Measurements from ENCODE around the gene ZCRB1.
A peak's percentile ranks its signal among the peaks of the same experiment; 100 is the strongest.

The ZCRB1 gene

GRCh38 chr12:42364692-42365091 is 38.8 kb upstream of the ZCRB1 start:
- no peak overlapping the region for H3K56ac ChIP-seq (ENCODE audit: low read length)
- H3K36me3 ChIP-seq (ENCODE audit: control insufficient read depth, insufficient read depth, low read length) = no peaks in the 10 kb centered on the region
- no CpG with 5 or more reads among the region's 9 CpGs for WGBS (ENCODE audit: extremely low coverage, insufficient coverage, low lambda C conversion rate)
- H3K23ac ChIP-seq (ENCODE audit: low read length) = no peak overlapping the region
- H3K4ac ChIP-seq (ENCODE audit: low read depth, low read length) = no peak overlapping the region
- no peak overlapping the region for H2BK120ac ChIP-seq (ENCODE audit: low read depth, low read length)
- H3K27me3 ChIP-seq (ENCODE audit: insufficient read depth, low read length, poor library complexity) = no peaks in the 10 kb centered on the region
- H3K4me1 ChIP-seq (ENCODE audit: control insufficient read depth, low read depth, low read length) = no peaks in the 10 kb centered on the region
- H3K79me1 ChIP-seq (ENCODE audit: low read length) = peaks cover 3% of the 10 kb centered on the region
- H3K18ac ChIP-seq (ENCODE audit: low read length) = no peak overlapping the region
- H2BK5ac ChIP-seq (ENCODE audit: low read length) = no peak overlapping the region
- H3K4me3 ChIP-seq (ENCODE audit: low read length) = no peak overlapping the region
- no peak overlapping the region for H2AK5ac ChIP-seq (ENCODE audit: low read length)
- no peak overlapping the region for H3K9ac ChIP-seq (ENCODE audit: low read length)
- DNase-seq = peak; percentile 29
- no peak overlapping the region for H3K4me2 ChIP-seq (ENCODE audit: low read length)
- H4K5ac ChIP-seq (ENCODE audit: low read length) = no peak overlapping the region
- H2BK15ac ChIP-seq (replicated peaks; ENCODE audit: low read depth) = no peak overlapping the region
- H3K79me2 ChIP-seq (ENCODE audit: control insufficient read depth, insufficient read depth, low read length) = peaks cover 2% of the 10 kb centered on the region
- no peak overlapping the region for H4K8ac ChIP-seq (ENCODE audit: low read depth, low read length)
- H3K27ac ChIP-seq (ENCODE audit: low read depth, low read length) = no peak overlapping the region

- DNase-seq = no peak
- Histone ChIP-seq H2BK5ac (ENCODE audit: low read length) (no peak overlapping the region), H3K9ac (ENCODE audit: low read length) (no peak overlapping the region), H3K36me3 (ENCODE audit: control insufficient read depth, insufficient read depth, low read length) (no peaks in the 10 kb centered on the region), H2AK5ac (ENCODE audit: low read length) (no peak overlapping the region), H3K56ac (ENCODE audit: low read length) (no peak overlapping the region), H4K5ac (ENCODE audit: low read length) (no peak overlapping the region), H3K4ac (ENCODE audit: low read depth, low read length) (no peak overlapping the region), H3K27me3 (ENCODE audit: insufficient read depth, low read length, poor library complexity) (no peaks in the 10 kb centered on the region), H3K4me2 (ENCODE audit: low read length) (no peak overlapping the region), H2BK15ac (replicated peaks; ENCODE audit: low read depth) (no peak overlapping the region), H3K18ac (ENCODE audit: low read length) (no peak overlapping the region), H3K4me1 (ENCODE audit: control insufficient read depth, low read depth, low read length) (no peaks in the 10 kb centered on the region), H3K27ac (ENCODE audit: low read depth, low read length) (no peak overlapping the region), H4K8ac (ENCODE audit: low read depth, low read length) (no peak overlapping the region), H3K79me2 (ENCODE audit: control insufficient read depth, insufficient read depth, low read length) (peaks cover 2% of the 10 kb centered on the region), H3K23ac (ENCODE audit: low read length) (no peak overlapping the region), H2BK120ac (ENCODE audit: low read depth, low read length) (no peak overlapping the region), H3K79me1 (ENCODE audit: low read length) (peaks cover 3% of the 10 kb centered on the region), H3K4me3 (ENCODE audit: low read length) (no peak overlapping the region)
These were observed 36.9 kb upstream of the ZCRB1 start for GRCh38 chr12:42362647-42363260.

DNA sequence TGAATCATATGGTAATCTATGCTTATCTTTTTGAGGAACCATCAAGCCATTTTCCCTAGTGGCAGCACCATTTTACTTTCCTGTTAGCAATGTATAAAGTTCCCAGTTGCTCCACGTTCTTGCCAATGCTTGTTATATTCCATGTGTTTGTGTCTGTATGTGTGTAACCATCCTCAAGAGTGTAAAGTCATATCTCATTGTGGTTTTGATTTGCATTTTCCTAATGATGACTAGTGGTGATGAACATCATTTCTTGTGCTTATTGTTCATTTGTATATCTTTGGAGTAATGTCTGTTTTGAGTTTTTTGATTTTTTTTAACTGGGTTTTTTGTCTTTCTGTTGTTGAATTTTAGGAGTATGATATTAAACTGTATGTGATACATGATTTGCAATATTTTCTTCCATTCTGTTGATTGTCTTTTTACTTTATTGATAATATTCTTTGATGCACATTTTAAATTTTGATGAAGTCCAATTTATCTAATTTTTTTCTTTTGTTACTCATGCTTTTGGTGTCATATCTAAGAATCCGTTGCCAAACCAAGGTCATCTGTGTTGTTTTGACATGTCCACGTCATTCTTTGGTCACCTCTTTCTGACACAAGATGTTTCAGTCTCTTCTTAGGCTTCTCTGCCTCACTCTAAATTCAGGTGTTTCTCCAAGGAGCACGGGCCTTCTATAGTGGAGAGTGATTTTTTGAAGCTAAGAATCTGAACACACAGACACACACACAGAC is 36.2 kb upstream of the ZCRB1 start:
- Histone ChIP-seq H3K27ac (ENCODE audit: low read depth, low read length) (no peak overlapping the region), H3K36me3 (ENCODE audit: control insufficient read depth, insufficient read depth, low read length) (no peaks in the 10 kb centered on the region), H3K27me3 (ENCODE audit: insufficient read depth, low read length, poor library complexity) (no peaks in the 10 kb centered on the region), H3K4me1 (ENCODE audit: control insufficient read depth, low read depth, low read length) (no peaks in the 10 kb centered on the region), H4K8ac (ENCODE audit: low read depth, low read length) (no peak overlapping the region), H3K4me3 (ENCODE audit: low read length) (no peak overlapping the region), H4K5ac (ENCODE audit: low read length) (no peak overlapping the region), H2BK15ac (replicated peaks; ENCODE audit: low read depth) (no peak overlapping the region), H2AK5ac (ENCODE audit: low read length) (no peak overlapping the region), H3K56ac (ENCODE audit: low read length) (no peak overlapping the region), H2BK120ac (ENCODE audit: low read depth, low read length) (no peak overlapping the region), H3K79me1 (ENCODE audit: low read length) (peaks cover 3% of the 10 kb centered on the region), H3K79me2 (ENCODE audit: control insufficient read depth, insufficient read depth, low read length) (peaks cover 2% of the 10 kb centered on the region), H3K23ac (ENCODE audit: low read length) (no peak overlapping the region), H3K18ac (ENCODE audit: low read length) (no peak overlapping the region), H3K9ac (ENCODE audit: low read length) (no peak overlapping the region), H3K4ac (ENCODE audit: low read depth, low read length) (no peak overlapping the region), H2BK5ac (ENCODE audit: low read length) (no peak overlapping the region), H3K4me2 (ENCODE audit: low read length) (no peak overlapping the region)
- DNase-seq = no peak
- WGBS (ENCODE audit: extremely low coverage, insufficient coverage, low lambda C conversion rate) = no CpG with 5 or more reads among the region's 4 CpGs

- Histone ChIP-seq H2AK5ac (ENCODE audit: low read length) (no peak overlapping the region), H2BK5ac (ENCODE audit: low read length) (no peak overlapping the region)
These were observed 35.0 kb upstream of the ZCRB1 start for GRCh38 chr12:42360747-42361403.

GRCh38 chr12:42356344-42356743 is 30.4 kb upstream of the ZCRB1 start:
- WGBS (ENCODE audit: extremely low coverage, insufficient coverage, low lambda C conversion rate) = no CpG with 5 or more reads among the region's 2 CpGs

More at GRCh38 chr12:42360747-42361403, 35.0 kb upstream of the ZCRB1 start:
- no peak overlapping the region for H4K5ac ChIP-seq (ENCODE audit: low read length)
- H3K4me2 ChIP-seq (ENCODE audit: low read length) = no peak overlapping the region
- DNase-seq = no peak
- H3K4ac ChIP-seq (ENCODE audit: low read depth, low read length) = no peak overlapping the region
- H3K23ac ChIP-seq (ENCODE audit: low read length) = no peak overlapping the region
- peaks cover 3% of the 10 kb centered on the region for H3K79me1 ChIP-seq (ENCODE audit: low read length)
- H3K79me2 ChIP-seq (ENCODE audit: control insufficient read depth, insufficient read depth, low read length) = peaks cover 2% of the 10 kb centered on the region
- H3K27ac ChIP-seq (ENCODE audit: low read depth, low read length) = no peak overlapping the region
- no peak overlapping the region for H4K8ac ChIP-seq (ENCODE audit: low read depth, low read length)
- no peak overlapping the region for H2BK120ac ChIP-seq (ENCODE audit: low read depth, low read length)
- no peaks in the 10 kb centered on the region for H3K4me1 ChIP-seq (ENCODE audit: control insufficient read depth, low read depth, low read length)
- no peak overlapping the region for H3K56ac ChIP-seq (ENCODE audit: low read length)
- H3K9ac ChIP-seq (ENCODE audit: low read length) = no peak overlapping the region
- no peak overlapping the region for H2BK15ac ChIP-seq (replicated peaks; ENCODE audit: low read depth)
- no CpG with 5 or more reads among the region's 6 CpGs for WGBS (ENCODE audit: extremely low coverage, insufficient coverage, low lambda C conversion rate)
- no peak overlapping the region for H3K18ac ChIP-seq (ENCODE audit: low read length)
- H3K4me3 ChIP-seq (ENCODE audit: low read length) = no peak overlapping the region
- H3K36me3 ChIP-seq (ENCODE audit: control insufficient read depth, insufficient read depth, low read length) = no peaks in the 10 kb centered on the region
- no peaks in the 10 kb centered on the region for H3K27me3 ChIP-seq (ENCODE audit: insufficient read depth, low read length, poor library complexity)

More at GRCh38 chr12:42356344-42356743, 30.4 kb upstream of the ZCRB1 start:
- H3K79me2 ChIP-seq (ENCODE audit: control insufficient read depth, insufficient read depth, low read length) = no peaks in the 10 kb centered on the region
- H3K18ac ChIP-seq (ENCODE audit: low read length) = no peak overlapping the region
- no peak overlapping the region for H2AK5ac ChIP-seq (ENCODE audit: low read length)
- no peak overlapping the region for H2BK120ac ChIP-seq (ENCODE audit: low read depth, low read length)
- no peaks in the 10 kb centered on the region for H3K4me1 ChIP-seq (ENCODE audit: control insufficient read depth, low read depth, low read length)
- no peak overlapping the region for H3K56ac ChIP-seq (ENCODE audit: low read length)
- H3K27ac ChIP-seq (ENCODE audit: low read depth, low read length) = no peak overlapping the region
- no peak overlapping the region for H2BK15ac ChIP-seq (replicated peaks; ENCODE audit: low read depth)
- H3K4me3 ChIP-seq (ENCODE audit: low read length) = no peak overlapping the region
- no peaks in the 10 kb centered on the region for H3K79me1 ChIP-seq (ENCODE audit: low read length)
- no peak overlapping the region for H2BK5ac ChIP-seq (ENCODE audit: low read length)
- no peaks in the 10 kb centered on the region for H3K27me3 ChIP-seq (ENCODE audit: insufficient read depth, low read length, poor library complexity)
- H3K4me2 ChIP-seq (ENCODE audit: low read length) = no peak overlapping the region
- H4K8ac ChIP-seq (ENCODE audit: low read depth, low read length) = no peak overlapping the region
- no peak overlapping the region for H3K23ac ChIP-seq (ENCODE audit: low read length)
- no peak overlapping the region for H3K4ac ChIP-seq (ENCODE audit: low read depth, low read length)
- H3K9ac ChIP-seq (ENCODE audit: low read length) = no peak overlapping the region
- no peak for DNase-seq
- no peak overlapping the region for H4K5ac ChIP-seq (ENCODE audit: low read length)
- no peaks in the 10 kb centered on the region for H3K36me3 ChIP-seq (ENCODE audit: control insufficient read depth, insufficient read depth, low read length)

Data from mesendoderm (in vitro differentiated cells).